ENCODE data around the gene CDK14. TPM values are rescaled to one million over a fixed set of nuclear protein-coding genes. Genes with fewer than 3 reads are reported as not detected.
A peak's percentile ranks its signal among the peaks of the same experiment; 100 is the strongest.

The CDK14 gene
- total and polyA plus RNA-seq, 4 donors, result 4.2 to 12.4 (median 7.4) TPM

DNA sequence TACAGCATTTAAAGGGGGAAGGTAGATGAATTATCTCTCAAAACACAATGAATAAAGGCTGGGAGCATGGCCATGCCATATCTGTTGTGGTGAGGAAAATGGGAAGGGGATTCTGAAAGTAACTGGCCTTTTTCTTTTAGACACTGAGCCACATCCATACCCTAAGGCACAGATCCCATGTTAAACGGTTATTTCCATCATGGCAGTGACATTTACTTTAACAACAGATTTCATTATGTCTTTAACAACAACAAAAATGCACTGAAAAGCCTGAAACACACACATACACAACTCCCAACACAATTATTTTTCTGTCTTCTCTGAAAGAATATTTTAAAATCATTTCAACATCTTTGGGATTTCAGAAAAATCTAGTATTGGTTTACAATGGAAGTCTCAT is 492.0 kb downstream of the CDK14 start (continued):
- no peak for TF ChIP-seq RXRA (IDR thresholded peaks at IDR 0.05)

DNA sequence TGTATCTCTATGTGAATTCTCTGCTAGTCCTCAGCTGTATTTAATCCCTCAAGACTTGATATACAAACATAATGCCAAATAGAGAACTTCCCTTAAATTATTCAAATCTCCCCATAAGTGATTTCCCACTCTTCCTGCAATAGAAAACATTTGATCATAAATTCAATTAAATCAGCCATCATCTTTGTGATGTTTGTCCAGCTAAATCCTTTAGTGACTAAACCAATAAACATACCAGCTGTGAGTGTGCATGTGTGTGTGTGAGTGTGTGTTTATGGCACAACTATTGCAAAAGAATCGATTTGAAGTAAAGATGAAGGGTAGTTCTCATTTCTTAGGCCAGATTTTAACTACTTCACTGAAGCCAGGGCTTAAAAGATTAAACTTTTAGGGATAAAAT is 492.6 kb downstream of the CDK14 start:
- Histone ChIP-seq H3K36me3 (ENCODE audit: control insufficient read depth in 4 of 4, insufficient read depth in 3 of 4, low read depth in 1 of 4, low read length in 3 of 4) (peaks cover 0 to 2% (median 0%) of the 10 kb centered on the region in 4 donors), H3K4me3 (ENCODE audit: low read depth in 1 of 3, low read length in 3 of 3) (no peak overlapping the region), H3K27me3 (ENCODE audit: control insufficient read depth in 4 of 4, insufficient read depth in 4 of 4, low read length in 3 of 4) (no peaks in the 10 kb centered on the region), H3K9ac (ENCODE audit: low read depth in 1 of 2, low read length in 2 of 2) (no peak overlapping the region), H3K4me1 (ENCODE audit: control insufficient read depth in 4 of 4, insufficient read depth in 4 of 4, low read length in 3 of 4) (no peaks in the 10 kb centered on the region), H3K27ac (ENCODE audit: low read depth in 1 of 2, low read length in 2 of 2) (no peak overlapping the region), H3K9me3 (ENCODE audit: control insufficient read depth in 4 of 4, low read length in 3 of 4) (no peaks in the 10 kb centered on the region)
- TF ChIP-seq, protein P1, sequence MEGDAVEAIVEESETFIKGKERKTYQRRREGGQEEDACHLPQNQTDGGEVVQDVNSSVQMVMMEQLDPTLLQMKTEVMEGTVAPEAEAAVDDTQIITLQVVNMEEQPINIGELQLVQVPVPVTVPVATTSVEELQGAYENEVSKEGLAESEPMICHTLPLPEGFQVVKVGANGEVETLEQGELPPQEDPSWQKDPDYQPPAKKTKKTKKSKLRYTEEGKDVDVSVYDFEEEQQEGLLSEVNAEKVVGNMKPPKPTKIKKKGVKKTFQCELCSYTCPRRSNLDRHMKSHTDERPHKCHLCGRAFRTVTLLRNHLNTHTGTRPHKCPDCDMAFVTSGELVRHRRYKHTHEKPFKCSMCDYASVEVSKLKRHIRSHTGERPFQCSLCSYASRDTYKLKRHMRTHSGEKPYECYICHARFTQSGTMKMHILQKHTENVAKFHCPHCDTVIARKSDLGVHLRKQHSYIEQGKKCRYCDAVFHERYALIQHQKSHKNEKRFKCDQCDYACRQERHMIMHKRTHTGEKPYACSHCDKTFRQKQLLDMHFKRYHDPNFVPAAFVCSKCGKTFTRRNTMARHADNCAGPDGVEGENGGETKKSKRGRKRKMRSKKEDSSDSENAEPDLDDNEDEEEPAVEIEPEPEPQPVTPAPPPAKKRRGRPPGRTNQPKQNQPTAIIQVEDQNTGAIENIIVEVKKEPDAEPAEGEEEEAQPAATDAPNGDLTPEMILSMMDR (IDR thresholded peaks at IDR 0.05; ENCODE audit: low read depth, low read length, missing input control), result no peak
- no peak for TF ChIP-seq JUND (IDR thresholded peaks at IDR 0.05)
- 39% methylated on average over 1 of the region's 1 CpG for WGBS
- DNase-seq (ENCODE audit: low spot score), result no peak

DNA sequence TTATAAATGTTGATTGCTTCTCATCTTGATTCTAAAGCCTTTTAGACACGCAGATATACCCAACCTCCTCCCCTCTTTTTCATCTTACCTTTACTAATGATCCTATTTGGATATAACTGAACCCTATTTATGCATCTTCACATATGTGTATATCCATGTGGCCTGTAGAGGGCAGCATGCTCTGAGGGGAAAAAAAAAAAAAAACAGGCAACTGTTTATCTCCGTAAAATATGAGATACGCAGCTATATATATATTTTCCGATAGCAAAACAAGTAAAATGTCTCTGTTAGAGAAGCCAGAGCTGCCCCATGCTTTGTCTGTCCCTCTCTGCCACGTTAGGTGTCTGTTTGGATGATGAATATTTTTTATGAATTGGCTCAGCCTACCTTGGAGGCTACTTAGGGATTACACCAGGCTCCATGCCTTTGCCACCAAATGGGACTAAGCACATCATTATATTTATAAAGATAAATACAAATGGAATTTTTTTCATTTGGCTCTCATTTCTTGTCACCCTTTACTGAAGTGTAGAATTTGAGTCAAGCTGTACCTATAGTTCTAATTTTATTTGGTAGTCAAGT is 493.4 kb downstream of the CDK14 start:
- Histone ChIP-seq H3K27me3 (ENCODE audit: control insufficient read depth in 4 of 4, insufficient read depth in 4 of 4, low read length in 3 of 4) (no peaks in the 10 kb centered on the region), H3K9ac (ENCODE audit: low read depth in 1 of 2, low read length in 2 of 2) (no peak overlapping the region), H3K27ac (ENCODE audit: low read depth in 1 of 2, low read length in 2 of 2) (no peak overlapping the region), H3K4me3 (ENCODE audit: low read depth in 1 of 3, low read length in 3 of 3) (no peak overlapping the region), H3K4me1 (ENCODE audit: control insufficient read depth in 4 of 4, insufficient read depth in 4 of 4, low read length in 3 of 4) (no peaks in the 10 kb centered on the region), H3K9me3 (ENCODE audit: control insufficient read depth in 4 of 4, low read length in 3 of 4) (no peaks in the 10 kb centered on the region), H3K36me3 (ENCODE audit: control insufficient read depth in 4 of 4, insufficient read depth in 3 of 4, low read depth in 1 of 4, low read length in 3 of 4) (peaks cover 0 to 2% (median 0%) of the 10 kb centered on the region in 4 donors)
- peak; percentile 33 for DNase-seq (ENCODE audit: low spot score)
- TF ChIP-seq, protein P2, sequence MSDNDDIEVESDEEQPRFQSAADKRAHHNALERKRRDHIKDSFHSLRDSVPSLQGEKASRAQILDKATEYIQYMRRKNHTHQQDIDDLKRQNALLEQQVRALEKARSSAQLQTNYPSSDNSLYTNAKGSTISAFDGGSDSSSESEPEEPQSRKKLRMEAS (IDR thresholded peaks at IDR 0.05), result no peak
- TF ChIP-seq YY1 (IDR thresholded peaks at IDR 0.05), result no peak
- peak; percentile 76 to 82 for TF ChIP-seq RAD21 (IDR thresholded peaks at IDR 0.05)
- TF ChIP-seq, protein P1 (IDR thresholded peaks at IDR 0.05; ENCODE audit: low read depth, low read length, missing input control), result peak; percentile 64
- TF ChIP-seq HNF4A (conservative IDR thresholded peaks at IDR 0.05), result no peak
- 21% methylated on average over 5 of the region's 5 CpGs for WGBS

DNA sequence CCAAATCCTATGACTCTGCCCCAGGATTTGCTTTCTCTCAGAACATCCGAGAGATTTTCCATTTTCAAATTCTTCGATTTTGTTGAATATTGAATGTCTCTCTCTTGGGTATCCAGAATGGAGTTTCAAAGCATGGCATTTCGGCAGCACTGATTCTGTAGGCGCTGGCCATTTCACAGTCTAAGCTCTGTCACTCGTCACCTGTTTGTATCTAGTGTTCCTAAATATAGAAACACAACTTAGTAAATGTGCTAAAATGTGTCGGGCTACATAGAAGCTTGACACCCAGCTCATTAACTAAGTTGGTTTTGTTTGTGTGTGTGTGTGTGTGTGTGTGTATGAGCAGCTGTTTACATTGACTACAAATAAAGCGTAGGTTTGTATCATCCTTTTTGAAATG is 494.6 kb downstream of the CDK14 start:
- no peaks in the 10 kb centered on the region for H3K9me3 ChIP-seq (ENCODE audit: control insufficient read depth in 4 of 4, low read length in 3 of 4)
- 89% methylated on average over 7 of the region's 7 CpGs for WGBS
- H3K9ac ChIP-seq (ENCODE audit: low read depth in 1 of 2, low read length in 2 of 2), result no peak overlapping the region
- no peaks in the 10 kb centered on the region for H3K27me3 ChIP-seq (ENCODE audit: control insufficient read depth in 4 of 4, insufficient read depth in 4 of 4, low read length in 3 of 4)
- TF ChIP-seq RXRA (IDR thresholded peaks at IDR 0.05) (no peak), FOXA1 (IDR thresholded peaks at IDR 0.05) (no peak), FOXA2 (IDR thresholded peaks at IDR 0.05) (no peak), NR2F2 (IDR thresholded peaks at IDR 0.05) (no peak), EGR1 (IDR thresholded peaks at IDR 0.05; ENCODE audit: low read depth in 2 of 2) (no peak), TAF1 (conservative IDR thresholded peaks at IDR 0.05) (no peak), RAD21 (IDR thresholded peaks at IDR 0.05) (no peak), HNF4G (IDR thresholded peaks at IDR 0.05) (no peak), SP1 (IDR thresholded peaks at IDR 0.05) (no peak), JUND (IDR thresholded peaks at IDR 0.05) (no peak)
- TF ChIP-seq, protein P2 (IDR thresholded peaks at IDR 0.05), result no peak
- no peaks in the 10 kb centered on the region for H3K36me3 ChIP-seq (ENCODE audit: control insufficient read depth in 4 of 4, insufficient read depth in 3 of 4, low read depth in 1 of 4, low read length in 3 of 4)
- no peak for DNase-seq (ENCODE audit: low spot score)
- H3K4me3 ChIP-seq (ENCODE audit: low read depth in 1 of 3, low read length in 3 of 3), result no peak overlapping the region
- H3K4me1 ChIP-seq (ENCODE audit: control insufficient read depth in 4 of 4, insufficient read depth in 4 of 4, low read length in 3 of 4), result no peaks in the 10 kb centered on the region
- H3K27ac ChIP-seq (ENCODE audit: low read depth in 1 of 2, low read length in 2 of 2), result no peak overlapping the region
